Stimulated activated CD4-positive, alpha-beta T cell treated with anti-CD3 and anti-CD28 coated beads, TNF-alpha, amount 100 ng/mL, for 24 hours (primary cell): ENCODE results near the gene HOXA5.

Source experiments
- DNase-seq, 3 experiments: peaks; one replicate each; pipeline ENCODE4 v3.0.0-alpha.2; 2020; ENCODE audit warnings: low read depth in 3 of 3

HOXA5 gene

GRCh38 chr7:27148756-27149641 is 5.5 kb upstream of the HOXA5 start:
- no peak for DNase-seq

GRCh38 chr7:27148031-27148755 is 4.7 kb upstream of the HOXA5 start:
- DNase-seq, result no peak

- no peak for DNase-seq
These were observed 3.9 kb upstream of the HOXA5 start, which contains the start of gene HOXA6 for GRCh38 chr7:27147199-27148030. Gene HOXA6, minus strand, starts transcription at chr7:27147774. Its CDS starts 25 bp downstream, at chr7:27147749.

- no peak for DNase-seq
These were observed 3.2 kb upstream of the HOXA5 start for GRCh38 chr7:27146491-27147198.

- DNase-seq, result no peak
These were observed 2.5 kb upstream of the HOXA5 start for GRCh38 chr7:27145914-27146412.

- DNase-seq, result no peak
These were observed 1.9 kb upstream of the HOXA5 start for GRCh38 chr7:27145165-27145913.

GRCh38 chr7:27144781-27145164 is 1.3 kb upstream of the HOXA5 start:
- DNase-seq, result no peak

- DNase-seq, result no peak
These were observed 684 bp upstream of the HOXA5 start for GRCh38 chr7:27143950-27144780.

- DNase-seq, result no peak
These were observed 880 bp downstream of the HOXA5 start for GRCh38 chr7:27142580-27143022.

GRCh38 chr7:27141923-27142579 is 1.4 kb downstream of the HOXA5 start:
- no peak for DNase-seq

- DNase-seq, result no peak
These were observed 2.2 kb downstream of the HOXA5 start for GRCh38 chr7:27141137-27141922.

- DNase-seq, result no peak
These were observed 3.2 kb downstream of the HOXA5 start for GRCh38 chr7:27140126-27140857.

- DNase-seq, result no peak
These were observed 4.0 kb downstream of the HOXA5 start for GRCh38 chr7:27139334-27140125.

- DNase-seq, result no peak
These were observed 4.5 kb downstream of the HOXA5 start for GRCh38 chr7:27138985-27139333.

GRCh38 chr7:27138472-27138871 is 5.0 kb downstream of the HOXA5 start:
- no peak for DNase-seq

- DNase-seq, result no peak
These were observed 5.7 kb downstream of the HOXA5 start for GRCh38 chr7:27137640-27138315.
